Stimulated activated CD4-positive, alpha-beta T cell treated with anti-CD3 and anti-CD28 coated beads, TNF-alpha, amount 100 ng/mL, for 1 hour (primary cell): ENCODE results near the gene ACOT8.
"Not testable (repeated sequence)": the region's sequence is repeated elsewhere in the genome, so short reads cannot be mapped to it uniquely, and the experiment has no call there.

Experiments
- DNase-seq, 3 donors: peaks; one replicate each; pipeline ENCODE4 v3.0.0-alpha.2; 2020; ENCODE audit warnings: low read depth in 3 of 3, low spot score in 1 of 3

ACOT8 gene

GRCh38 chr20:45829673-45830106 lies 27.5 kb downstream of the ACOT8 start:
- DNase-seq, result not testable (repeated sequence)

- DNase-seq, result no peak
These were observed 28.6 kb downstream of the ACOT8 start for GRCh38 chr20:45828589-45828988.

DNA sequence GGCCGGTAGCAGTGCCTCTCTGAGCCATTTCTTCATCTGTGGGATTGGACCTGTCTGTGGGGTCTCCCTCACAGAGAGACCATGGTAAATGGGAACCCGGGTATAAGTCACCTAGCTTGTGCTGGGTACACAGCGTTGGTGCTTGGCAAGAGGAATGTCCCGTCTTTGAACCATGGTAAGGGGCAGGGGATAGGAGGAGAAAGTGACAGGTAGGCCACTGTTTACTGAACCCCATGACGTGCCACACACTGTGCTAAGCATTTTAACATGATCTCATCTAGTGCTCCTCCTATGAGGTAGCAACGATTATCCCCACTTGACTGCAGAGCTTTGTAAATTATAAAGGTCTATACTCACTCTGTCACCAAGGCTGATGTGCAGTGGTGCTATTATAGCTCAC lies 29.5 kb downstream of the ACOT8 start:
- no peak for DNase-seq

DNA sequence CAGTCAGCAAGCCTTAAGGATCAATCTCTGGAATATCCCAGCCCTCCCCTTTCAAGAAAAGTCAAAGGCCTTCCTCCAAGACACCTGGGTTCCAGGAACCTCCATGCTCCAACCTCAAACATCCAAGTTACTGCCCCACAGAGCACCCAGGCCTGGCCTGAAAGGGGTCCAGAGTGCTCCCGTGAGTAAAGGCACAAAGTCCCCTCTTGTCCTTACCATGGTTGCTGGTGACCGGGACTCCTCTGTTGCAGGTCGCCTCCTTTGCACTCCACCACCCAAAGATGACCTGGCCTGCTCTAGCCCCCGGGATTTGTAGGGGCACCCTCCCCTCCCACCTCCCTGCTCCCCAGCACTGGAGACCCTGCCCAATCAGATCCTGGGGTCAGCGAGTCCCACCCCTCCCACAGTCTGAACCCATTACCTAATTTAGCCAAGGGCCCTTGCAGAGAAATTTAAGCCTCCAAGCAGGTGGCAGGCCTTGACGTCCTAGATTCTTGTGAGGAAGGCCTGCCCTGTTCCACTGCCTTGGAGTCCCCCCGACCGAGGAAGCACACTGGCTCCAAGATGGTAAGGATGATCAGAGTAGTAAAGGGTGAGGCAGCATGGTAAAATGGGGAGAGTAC lies 30.1 kb downstream of the ACOT8 start, which contains the start of gene TNNC2:
Gene TNNC2 (minus strand): TSS at position 283 of the 623 bp plus-strand sequence. CDS start 64 bp downstream, at position 219.
- no peak for DNase-seq

DNA sequence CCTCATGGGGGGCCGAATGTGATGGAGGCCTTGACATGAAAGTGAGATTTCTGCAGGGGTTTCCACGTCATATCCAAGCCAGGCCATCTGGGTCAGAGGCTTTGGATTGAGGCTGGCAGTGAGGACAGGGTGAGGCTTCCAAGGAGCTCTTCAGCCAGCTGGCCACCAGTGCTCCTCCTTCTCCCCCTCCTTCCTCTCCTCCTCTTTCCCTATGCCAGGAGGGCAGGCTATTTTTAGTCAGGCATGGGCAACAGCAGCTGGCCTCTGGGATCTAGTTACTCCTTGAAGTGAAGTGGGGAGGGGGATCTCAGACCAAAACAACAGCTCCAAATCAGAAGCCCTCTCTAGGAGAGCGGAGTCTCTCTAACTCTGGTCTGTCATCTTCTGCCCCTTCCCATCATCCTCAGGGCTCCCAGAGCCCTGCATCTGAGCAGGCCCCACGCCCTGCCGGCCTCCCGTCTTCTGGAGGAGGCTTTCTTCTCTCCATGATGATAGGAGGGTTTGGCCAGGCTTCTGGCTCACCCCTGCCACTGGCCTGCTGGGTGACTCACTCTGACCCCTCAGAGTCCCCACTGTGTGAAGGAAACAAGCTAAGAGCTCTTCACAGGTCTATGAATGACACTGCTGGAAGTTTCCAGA lies 30.7 kb downstream of the ACOT8 start:
- no peak for DNase-seq

DNA sequence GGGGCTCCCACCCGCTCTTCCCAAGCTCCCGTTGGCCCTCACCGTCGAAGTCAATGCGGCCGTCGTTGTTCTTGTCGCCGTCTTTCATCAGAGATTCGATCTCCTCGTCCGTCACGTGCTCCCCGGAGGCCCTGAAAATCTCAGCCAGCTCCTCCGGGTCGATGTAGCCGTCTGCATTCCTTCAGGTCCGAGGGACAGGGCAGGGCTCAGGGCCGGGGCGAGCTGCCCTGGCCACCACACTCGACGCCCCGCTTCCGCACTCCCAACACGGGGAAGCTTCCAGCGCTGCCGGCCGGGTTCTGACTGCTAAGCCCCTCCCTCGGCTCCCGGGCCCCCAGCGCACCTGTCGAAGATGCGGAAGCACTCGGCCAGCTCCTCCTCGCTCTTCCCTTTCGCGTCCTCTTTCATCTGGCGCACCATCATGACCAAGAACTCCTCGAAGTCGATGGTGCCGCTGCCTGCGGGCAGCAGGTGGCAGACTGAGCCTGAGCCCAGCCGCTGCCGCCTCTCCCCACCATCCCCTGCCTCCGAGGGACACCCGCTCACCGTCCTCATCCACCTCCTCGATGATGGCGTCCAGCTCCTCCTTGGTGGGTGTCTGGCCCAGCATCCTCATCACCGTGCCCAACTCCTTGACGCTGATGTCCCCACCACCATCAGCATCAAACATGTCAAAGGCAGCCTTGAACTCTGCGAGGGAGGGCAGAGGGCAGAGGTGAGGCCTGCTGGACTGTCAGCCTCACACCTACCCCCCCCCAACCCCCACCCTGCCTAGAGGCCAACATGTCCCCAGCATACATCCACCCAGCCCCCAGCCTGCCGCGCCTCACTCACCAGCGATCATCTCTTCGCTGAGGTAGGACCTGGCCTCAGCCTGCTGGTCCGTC lies 33.0 kb downstream of the ACOT8 start:
- peak in 2 of 3 donors; percentile 11 to 24 for DNase-seq

DNA sequence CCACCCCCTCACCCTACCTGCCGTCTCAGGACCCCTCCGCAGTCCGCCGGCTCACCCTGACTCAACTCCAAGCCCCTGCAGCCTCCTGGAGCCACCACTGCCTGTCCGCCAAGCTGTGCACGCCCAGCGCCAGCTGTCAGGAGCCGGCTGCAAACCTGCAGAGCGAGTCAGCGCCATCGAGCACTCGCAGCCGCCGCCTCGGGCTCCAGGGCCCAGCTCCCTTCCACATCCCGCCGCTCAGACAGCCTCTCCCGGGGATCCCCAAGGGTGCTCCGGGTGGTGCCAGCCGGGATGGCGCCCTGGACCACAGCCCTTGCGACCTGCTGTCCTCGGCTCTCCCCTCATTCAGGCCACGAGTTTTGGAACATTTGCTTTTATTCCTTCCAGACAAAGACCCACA lies 34.3 kb downstream of the ACOT8 start:
- DNase-seq, result no peak

DNA sequence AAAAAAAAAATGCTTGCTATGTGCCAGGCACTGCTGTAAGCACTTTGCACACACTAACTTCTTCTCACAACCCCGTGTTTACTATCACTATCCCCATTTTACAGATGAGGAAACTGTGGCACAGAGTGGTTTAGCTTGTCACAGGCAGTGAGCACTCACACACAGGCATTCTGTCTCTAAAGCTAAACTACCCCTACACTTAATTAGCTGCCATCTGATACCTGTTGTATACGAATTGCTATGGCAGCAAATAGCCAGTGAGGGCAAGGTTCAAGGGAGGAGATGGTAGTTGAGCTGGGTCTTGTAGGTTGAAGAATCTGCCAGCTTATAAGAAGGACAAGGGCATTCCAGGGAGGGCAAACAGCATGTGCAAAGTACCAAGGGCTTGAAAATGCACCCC lies 35.2 kb downstream of the ACOT8 start:
- DNase-seq, result no peak

DNA sequence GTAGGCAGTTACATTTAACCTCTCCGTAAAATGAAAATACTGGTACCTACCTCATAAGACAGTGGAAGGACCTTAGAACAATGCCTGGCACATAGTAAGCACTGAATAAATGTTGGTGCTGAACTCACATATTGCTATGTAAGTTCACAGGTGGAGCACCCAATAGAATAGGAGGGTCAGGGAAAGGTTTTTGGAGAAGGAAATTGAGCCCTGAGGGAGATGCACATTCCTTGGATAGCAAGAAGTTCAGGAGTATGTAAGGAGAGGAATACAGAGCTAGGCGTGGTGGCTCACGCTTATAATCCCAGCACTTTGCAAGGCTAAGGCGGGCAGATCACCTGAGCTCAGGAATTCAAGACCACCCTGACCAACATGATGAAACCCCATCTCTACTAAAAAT lies 37.7 kb downstream of the ACOT8 start:
- no peak for DNase-seq

DNA sequence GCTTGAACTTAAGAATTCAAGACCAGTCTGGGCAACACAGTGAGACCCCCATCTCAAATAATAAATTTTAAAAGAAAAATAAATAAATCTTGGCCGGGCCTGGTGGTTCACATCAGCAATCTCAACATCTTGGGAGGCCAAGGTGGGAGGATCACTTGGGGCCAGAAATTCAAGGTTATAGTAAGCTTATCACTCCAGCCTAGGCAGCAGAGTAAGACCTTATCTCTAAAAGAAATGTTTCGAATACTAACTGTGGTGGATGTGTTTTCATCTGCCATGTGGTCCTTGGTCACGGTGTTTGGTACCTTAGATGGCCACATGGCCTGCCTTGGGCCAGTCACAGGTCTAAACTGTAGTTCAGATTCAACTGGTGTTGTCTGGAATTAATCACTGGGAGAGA lies 39.0 kb downstream of the ACOT8 start:
- DNase-seq, result no peak

DNA sequence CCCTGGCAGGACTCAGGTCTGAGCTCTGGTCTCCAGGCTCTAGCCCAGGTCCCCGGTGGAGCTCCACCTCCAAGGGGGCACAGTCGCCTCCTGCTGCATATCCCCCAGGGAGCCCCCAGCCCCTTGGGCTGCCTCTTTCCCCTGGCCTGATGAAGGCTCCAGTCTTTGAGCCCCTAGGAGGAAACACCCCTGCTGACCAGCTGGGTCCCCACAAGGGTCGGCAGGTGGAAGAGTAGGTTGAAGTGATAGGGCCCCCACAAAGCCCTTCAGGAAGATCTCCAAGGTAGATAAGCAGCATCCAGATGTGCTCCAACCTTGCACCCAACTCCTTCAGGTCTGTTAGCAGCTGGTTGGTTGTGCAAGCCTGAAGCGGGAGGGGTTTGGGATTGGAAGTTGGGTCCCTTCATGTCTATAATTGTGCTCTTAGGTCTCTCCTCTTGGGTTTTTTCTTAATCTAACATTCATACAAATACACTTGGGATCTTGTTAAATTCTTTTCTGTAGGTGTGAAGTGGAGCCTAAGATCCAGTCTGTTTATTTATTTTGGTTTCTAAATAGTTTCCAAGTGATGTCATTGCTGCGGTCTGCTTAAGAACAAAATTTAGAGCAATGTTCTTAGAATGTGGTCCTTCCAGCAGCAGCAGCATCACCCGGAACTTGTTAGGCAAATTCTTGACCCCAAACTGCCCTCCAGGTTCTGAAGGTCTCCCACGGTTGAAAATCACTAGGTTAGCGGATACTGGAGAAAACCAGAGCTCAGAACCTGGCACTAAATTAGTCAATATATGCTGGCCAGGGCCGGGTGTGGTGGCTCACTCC lies 39.6 kb downstream of the ACOT8 start:
- DNase-seq, result no peak

GRCh38 chr20:45816951-45817350 lies 40.2 kb downstream of the ACOT8 start:
- DNase-seq, result no peak

DNA sequence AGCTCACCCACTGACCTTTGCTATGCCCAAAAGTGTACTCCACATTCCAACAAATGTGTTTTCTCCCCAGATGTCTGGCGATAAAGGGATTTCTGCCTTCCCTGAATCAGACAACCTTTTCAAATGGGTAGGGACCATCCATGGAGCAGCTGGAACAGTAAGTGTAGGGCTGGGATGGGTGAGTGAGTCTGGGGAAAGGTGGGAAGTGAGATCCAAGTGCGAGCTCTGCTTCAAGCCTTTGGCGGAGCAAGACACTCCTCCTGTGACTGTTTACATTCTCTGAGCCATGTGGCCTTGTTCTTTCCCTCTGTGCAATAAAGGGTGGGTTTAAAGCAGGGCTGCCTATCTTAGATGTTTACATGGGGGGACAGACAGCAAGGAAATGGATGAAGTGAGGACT lies 42.9 kb downstream of the ACOT8 start:
- no peak for DNase-seq

DNA sequence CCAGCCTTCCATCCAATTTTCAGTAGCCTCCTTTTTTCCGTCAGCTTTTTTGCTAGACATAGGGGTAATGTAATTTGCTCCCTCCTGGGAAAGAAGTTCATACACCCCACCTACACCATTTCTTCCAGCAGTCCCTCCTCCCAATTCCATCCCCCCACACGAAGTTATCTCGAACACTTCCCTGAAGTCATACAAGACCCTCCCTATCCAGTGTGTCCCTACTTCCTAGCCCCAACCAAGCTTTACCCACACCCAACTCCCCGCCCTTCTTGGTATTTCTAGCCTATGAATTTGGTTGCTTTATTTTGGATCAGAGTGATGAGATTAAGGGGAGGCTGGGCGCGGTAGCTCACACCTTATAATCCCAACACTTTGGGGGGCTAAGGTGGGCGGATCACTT lies 43.7 kb downstream of the ACOT8 start:
- DNase-seq, result no peak

GRCh38 chr20:45813006-45813340 lies 44.2 kb downstream of the ACOT8 start:
- no peak for DNase-seq

- peak; percentile 80 to 86 (median 85) for DNase-seq
These were observed 44.8 kb downstream of the ACOT8 start, which contains the start of gene UBE2C for GRCh38 chr20:45812157-45813005. Gene UBE2C (plus strand): TSS chr20:45812644. CDS start chr20:45812696, 52 bp downstream.

- DNase-seq, result no peak
These were observed 46.8 kb downstream of the ACOT8 start for GRCh38 chr20:45810191-45810970.

DNA sequence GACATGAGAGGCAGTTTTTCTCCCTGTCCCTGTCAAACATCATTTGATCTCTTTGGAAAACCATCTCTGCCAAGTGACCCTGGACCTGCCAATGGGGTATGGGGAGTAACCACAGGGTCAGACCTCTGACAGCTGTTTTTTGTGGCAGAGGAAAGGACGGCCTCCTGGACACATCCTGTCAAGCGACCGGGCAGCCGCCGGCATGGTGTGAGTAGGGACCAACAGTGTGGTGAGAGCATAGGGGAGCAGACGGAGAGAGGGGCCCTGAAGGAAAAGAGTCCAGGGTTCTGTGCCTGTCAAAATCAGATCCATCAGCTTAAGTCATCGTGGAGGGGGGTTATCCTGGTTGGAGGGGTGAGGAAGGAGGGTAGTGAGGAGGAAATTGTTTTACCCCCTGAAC lies 55.3 kb downstream of the ACOT8 start:
- no peak for DNase-seq

GRCh38 chr20:45798935-45799642 lies 58.1 kb downstream of the ACOT8 start:
- peak in 2 of 3 donors; percentile 25 to 28 for DNase-seq
